HG02642 (cell line): ENCODE results near the gene GRAMD1A.

Experiments used
- ATAC-seq: cut with Tn5 transposase; IDR thresholded peaks from one replicate; pipeline ENCODE4 v1.9.1; 2021; ENCODE audit warnings: mild to moderate bottlenecking; ENCODE audit not compliant: unreplicated experiment, poor library complexity

The GRAMD1A gene

DNA sequence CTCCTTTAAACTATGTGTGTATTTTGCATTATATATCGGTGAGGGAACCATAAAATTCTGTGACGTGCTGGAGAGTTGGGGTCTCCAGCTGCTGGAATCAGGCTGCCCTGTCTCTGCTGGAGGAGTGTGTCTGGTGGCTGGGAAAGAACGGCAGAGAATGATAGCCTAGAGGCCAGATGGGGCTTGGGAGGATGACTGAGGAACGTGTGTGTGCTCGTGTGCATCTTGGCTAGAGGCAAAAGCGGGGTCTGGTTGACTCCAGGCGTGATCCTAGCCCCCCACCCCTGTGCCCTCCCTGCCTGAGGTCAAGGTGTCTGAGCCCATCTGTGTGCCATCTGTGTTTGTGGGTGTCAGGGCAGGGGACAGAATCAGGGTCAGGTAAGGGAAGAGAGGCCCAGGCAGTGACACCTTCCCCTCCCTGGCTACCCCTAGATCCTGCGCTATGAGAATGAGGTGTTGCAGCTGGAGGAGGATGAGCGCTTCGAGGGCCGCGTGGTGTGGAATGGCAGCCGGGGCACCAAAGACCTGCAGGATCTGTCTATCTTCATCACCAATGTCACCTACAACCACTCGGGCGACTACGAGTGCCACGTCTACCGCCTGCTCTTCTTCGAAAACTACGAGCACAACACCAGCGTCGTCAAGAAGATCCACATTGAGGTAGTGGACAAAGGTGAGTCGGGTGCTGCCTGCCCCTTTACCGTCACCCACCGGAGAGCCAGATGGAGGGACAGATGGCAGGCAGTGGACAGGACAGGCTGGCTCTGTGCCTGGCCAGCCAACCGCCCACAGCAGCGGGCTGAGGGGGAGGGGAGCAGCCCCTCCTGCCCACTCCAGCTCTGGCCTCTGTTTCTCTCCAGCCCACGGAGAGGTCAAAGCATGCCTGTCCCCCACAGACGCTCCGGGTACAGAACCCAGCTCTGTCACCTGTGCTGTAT lies 33.2 kb downstream of the GRAMD1A start:
- ATAC-seq = no peak

DNA sequence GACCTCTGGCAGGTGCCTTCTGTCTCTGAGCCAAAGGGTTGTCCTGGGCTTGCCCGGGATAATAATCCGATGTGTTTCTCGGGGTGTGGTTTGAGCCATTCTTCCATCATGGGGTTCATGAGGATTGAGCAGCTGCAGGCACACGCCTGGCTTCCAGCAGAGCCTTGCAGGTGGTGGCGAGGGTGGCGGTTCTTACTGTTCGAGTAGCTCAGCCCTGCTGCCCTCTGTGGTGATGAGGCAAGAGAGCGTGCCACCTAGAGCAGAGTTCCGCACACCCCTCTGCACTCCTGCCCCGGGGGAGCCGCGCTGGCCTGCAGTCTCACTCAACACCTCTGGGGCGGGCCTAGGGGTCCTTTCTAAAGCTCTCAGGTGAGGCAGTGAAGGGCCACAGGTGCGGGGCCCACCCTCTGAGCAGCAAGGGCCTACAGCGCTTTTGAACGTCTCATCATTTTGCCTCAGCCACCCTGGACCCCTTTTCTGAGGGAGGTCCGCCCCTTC lies 33.9 kb downstream of the GRAMD1A start:
- no peak for ATAC-seq

DNA sequence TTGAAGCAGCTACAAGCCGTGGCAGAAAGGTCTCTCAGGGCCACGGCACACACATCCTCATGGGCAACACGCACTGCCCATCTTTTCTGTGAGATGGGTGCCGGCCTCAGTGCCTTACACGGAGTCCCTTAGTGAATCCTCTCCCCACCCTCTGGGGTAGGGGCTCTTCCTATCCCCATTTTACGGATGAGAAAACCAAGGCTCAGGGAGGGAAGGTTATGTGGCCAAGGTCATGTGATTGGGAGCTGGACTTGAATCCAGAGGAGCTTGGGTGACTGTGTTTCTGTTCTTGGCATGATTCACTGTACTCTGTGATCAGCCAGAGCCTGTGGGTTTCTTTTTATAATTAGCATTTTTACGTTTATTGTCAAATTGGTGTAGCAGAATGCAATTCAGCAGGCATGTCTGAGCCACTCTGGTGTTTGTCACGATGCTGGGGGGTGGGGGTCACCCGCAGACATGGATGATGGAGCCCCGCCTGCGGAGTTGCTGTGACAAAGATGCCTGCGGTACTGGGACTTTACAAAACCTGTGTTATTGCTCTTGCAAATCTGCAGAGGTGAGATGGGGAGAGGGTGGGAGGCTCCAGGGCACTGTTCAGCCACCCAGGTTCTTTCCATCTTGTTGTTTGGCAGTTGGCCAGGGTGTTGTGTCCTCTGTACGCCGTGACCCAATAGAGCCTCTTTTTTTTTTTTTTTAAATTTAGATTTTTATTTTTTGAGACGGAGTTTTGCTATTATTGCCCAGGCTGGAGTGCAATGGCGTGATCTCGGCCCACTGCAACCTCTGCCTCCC lies 34.7 kb downstream of the GRAMD1A start:
- no peak for ATAC-seq

DNA sequence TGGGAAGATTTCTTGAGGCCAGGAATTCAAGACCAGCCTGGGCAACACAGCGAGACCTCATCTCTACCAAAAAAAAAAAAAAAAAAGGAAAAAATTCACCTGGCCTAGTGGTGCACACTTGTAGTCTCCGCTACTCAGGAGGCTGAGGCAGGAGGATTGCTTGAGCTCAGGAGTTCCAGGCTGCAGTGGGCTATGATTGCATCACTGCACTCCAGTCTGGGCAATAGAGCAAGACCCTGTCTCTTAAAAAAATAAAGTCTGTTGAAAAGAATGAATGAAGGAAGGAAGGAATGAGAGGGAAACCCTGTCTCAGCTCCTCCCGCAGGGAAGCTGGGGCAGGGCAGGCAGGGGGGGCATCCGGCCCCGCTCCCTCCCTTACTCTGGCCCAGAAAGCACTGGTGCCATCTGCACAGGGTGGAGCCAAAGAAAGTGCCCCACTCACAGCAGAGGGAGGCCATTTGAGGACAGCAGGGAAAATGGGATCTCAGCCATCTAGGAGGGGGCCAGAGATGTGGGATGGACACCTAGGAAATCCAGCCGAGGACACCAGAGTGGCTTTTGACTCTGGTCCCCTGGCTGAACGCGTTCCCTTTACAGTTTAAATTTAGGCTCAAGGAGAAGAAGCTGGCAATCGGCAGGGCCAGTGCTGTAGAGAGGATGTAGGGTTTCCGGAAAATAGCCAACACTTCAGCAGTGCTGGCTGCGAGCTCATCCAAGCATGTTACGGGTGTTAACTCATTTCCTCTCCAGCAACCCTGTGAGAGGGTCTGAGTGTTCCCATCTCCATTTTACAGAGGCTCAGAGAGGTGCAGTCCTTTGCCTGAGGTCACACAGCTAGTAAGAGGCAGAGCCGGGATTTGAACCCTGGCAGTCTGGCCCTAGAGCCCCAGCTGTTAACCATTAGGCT lies 37.8 kb downstream of the GRAMD1A start:
- ATAC-seq = no peak

DNA sequence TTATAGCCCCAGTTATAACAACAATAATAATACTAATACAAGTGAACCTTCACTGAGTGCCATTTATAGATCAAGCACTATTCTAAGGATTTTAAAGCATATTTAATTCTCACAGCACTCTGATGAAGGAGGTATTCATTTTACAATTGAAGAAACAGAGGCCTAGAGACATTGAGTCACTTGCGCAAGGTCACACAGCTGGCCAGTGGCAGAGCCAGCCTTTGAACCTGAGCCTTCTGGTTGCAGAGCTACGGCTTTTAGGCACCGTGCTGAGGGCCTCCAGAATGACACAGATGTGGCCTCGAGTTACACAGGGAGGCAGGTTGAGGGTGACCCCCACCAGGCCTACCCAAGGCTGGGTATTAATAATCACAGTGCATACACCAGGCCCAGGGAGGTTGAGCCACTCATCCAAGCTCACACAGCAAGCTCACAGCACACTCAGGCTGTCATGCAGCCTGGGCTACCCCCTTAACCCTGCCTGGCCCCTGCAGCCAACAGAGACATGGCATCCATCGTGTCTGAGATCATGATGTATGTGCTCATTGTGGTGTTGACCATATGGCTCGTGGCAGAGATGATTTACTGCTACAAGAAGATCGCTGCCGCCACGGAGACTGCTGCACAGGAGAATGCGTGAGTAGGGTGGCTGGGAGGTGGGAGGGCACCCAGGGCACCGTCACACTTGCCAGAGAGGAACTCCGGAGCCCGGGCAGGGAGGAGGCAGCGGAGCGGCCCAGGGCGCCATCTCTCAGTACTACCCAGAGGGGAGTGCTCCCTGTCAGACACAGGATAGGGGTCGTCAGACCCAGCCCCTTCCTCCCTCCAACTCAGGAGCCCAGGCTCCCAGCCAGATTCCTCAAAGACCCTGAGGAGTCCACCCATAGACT lies 38.7 kb downstream of the GRAMD1A start:
- ATAC-seq = no peak

DNA sequence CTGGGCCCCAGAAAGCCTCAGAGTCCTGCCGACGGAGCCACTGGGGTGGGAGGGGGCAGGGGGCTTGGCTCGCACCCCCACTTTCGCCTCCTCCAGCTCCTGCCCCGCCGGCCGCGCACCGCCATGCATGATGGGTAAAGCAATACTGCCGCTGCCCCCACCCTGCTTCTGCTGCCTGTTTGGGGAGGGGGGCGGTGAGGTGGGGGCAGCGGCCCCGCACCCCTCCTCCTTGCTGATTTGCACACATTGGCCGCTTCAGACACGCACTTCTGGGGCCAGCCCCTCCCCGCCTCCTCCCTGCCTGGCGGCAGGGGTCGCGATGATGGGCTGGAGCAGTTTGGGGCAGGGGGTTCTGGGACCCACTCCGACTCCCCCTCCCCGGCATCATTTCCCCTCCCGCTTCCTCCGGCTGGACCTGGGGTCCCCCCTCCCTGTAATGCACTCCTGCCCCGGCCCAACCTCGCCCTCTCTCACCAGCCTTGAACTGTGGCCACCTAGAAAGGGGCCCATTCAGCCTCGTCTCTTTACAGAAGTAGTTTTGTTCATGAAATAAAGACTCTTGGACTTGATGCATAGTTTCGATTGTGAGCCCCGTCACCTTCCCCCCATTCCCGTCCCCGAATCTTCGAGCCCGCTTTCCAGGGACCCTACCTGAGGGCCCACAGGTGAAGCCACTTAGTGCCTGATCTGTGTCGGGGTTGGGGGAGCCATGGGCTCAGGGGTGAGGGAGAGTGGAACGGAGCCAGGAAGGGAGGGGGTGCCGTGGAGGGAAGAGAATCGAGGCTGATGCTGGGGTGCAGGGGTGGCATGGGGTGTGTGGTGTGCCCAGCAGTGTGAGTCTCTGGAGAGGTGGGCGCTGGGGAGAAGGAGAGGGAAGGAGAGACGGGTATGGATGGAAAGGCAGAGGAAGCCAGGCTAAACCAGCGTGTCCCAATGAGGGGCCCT lies 40.0 kb downstream of the GRAMD1A start:
- no peak for ATAC-seq

DNA sequence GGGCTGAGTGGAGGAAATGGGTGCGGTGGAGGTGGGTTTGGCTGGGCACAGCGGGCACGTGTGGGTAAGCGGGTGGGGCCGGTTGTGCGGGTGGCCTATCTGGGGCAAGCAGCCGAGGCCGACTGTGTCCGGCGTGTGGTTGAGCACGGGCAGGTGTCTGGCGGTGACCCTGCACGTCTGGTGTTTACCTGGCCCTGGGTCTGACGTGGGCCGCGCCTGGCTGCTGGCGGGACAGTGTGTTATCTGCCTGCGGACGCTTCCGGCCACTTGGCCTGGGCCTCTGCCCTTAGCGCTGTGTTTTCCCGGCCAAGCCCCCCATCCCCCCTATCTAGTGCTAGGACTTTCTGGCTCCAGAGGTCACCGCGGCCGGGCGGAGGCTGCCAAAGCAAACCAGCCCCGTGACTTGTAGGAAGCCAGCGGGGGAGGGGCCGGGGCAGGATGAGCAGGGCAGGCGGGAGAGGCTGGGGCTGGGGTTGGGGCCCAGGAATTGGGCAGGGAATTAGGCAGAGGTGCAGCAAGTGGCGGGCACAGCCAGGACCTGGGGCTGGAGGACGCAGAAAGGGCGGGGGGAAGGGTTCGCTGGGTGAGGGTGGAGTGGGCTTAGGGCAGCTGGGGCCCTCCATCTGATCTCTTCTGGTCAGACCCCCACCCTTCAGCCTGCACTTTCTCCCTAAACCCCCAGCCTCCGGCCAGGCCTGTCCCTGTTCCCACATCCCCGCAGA lies 40.9 kb downstream of the GRAMD1A start:
- no peak for ATAC-seq

DNA sequence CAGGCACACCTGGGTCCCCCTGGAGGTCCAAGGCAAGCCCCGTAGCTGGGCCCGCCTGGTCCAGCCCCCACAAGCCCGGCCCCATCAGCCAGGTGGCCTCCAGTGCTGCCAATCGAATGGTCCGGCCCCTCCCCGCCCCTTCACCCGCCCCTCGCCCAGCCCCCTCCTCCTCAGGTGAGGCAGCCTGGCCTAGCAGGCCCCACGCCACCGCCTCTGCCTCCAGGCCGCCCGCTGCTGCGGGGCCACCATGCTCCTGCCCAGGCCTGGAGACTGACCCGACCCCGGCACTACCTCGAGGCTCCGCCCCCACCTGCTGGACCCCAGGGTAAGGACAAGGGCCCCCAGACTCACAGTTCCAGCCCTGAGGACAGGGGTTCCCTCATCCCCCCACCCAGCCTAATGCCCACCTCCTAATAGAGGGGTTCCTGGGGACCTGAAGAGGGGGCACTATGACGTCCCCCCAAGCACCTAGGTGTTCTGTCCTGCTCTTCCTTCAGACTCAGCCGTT lies 41.5 kb downstream of the GRAMD1A start, which contains the start of gene HPN:
HPN (plus strand) TSS at position 174 of the 508 bp plus-strand sequence. CDS start 786 bp downstream, outside the sequence.
- ATAC-seq = no peak

DNA sequence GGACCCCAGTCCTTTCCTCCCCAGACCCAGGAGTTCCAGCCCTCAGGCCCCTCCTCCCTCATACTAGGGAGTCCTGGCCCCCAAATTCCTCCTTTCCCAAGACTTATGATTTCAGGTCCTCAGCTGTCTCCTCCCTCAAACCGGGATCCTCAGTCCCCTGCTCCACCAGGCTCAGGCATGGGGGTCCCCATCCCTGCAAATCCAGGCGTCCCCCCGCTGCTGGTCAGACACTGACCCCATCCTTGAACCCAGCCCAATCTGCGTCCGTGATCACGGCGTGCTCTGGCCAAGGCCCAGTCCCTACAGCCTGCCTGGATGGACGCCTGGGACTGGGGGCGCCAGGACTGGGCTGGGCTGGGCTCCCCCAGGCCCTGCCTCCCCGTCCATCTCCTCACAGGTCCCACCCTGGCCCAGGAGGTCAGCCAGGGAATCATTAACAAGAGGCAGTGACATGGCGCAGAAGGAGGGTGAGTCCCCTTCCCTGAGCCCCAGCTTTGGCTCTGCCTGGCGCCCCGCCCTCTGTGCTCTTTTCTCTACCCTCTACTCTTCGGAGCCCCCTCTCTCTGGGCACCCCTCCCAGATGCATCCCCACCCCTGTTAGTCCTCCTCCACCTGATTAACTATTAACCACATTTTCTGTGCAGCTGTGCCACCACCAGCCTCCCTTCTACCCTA lies 42.1 kb downstream of the GRAMD1A start:
- no peak for ATAC-seq

DNA sequence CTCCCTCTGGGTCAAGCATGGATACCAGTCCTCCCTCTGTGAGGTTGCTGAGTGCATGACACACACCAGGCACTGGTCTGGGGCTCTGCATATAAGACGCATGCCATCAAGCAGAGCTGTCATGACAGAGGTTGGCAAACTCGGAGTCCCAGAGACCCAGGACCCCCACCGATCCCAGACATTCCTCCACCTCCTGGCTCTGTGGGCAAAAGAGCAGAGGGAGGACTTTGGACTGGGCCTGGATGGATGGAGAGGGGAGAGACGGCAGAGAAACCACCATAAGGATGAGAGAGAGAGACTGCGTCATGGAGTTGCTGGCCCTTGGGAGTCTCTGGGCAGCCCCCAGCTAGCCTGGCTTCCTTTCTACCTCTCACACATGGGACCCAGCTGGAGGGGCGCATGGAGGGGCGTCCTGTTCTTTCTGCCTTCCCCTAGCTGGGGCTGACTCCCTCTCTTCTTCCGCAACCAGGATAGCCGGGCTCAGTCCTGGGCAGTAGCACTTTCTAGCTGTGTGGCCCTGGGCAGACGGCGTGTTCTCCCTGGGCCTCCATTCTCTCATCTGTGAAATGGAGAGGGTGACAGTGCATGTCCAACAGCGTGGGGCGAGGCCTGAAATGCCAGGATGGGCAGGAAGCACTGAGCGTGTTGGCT lies 43.0 kb downstream of the GRAMD1A start:
- ATAC-seq = no peak

DNA sequence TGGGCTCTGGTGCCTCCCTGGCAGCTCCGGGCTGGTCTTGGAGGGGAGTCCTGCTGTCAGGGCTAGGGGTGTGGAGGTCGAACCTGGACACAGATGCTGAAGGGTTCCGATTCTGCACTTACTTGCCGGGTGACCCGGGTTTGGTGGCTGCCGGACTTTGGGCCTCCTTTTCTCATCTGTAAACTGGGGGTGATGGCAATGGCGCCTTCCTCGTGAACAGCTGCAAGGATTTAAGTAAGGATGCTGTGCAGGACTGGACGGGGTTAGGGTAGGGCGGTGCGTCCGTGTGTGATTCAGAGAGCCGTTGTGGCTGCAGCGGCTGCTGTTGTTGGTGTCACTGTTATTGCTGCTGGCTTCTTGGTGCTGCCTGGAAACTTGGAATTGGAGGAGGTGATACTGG lies 43.8 kb downstream of the GRAMD1A start:
- ATAC-seq = no peak

DNA sequence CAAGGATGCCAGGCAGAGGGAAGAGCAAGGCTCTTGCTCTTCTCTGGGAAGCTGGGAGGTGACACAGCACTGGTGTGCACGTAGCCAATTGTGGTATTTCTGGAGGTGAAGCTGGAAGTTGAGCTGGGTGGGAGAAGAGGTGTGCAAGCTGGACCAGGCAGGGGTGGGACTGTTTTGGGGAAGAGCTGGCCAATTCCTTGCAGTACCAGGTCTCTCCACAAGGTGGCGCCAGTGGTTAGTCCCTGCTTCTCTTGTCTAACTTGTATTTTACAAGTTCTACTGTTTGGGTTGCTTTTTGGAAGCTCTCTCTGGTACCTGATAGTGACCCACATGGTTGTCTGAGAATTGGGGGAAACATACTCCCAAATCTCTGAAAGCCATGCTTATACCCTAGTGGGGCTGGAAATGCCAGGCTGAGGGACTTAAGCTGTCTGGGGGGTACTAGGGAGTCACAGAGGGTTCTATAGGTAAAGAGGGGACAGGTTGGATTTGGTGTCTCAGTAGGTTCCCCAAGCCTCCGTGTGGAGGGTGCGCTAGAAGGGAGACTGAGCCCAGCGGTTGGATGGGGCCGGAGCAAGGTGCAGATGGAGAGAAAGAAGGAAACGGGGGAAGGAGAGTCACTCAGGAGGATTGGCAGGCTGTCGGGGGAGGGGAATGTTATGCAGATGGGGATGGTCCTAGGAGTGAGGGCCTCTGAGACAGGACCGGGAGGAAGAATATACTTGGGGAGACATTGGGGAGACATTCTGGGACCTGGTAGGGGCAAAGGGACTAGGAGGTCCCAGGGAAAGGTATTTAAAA lies 44.4 kb downstream of the GRAMD1A start:
- no peak for ATAC-seq

DNA sequence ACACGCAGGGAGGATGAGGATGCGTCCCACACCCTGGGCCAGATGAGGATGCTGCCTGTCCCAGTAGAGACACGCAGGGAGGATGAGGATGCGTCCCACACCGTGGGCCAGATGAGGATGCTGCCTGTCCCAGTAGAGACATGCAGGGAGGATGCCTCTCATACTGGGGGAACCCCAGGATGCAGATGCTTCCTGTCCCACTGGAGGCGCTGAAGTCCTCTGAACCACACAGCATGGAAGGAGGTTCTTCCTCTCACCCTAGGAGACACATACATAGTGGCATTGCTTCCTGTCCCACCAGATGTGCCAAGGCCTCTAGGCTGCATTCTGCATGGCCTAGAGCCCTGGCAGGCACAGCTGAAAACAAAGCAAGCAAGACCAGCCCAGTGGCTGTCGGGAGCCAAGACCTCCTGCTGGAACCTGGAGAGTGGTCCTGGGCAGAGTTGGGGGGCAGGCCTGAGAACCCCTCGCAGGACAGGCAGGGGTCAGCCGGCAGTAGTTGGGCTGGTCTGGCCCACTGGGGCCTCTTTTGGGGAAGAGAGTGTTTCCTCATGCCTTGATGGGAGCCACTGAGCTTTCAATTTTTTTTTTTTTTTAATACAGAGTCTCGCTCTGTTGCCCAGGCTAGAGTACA lies 45.7 kb downstream of the GRAMD1A start:
- ATAC-seq = peak; percentile 76

DNA sequence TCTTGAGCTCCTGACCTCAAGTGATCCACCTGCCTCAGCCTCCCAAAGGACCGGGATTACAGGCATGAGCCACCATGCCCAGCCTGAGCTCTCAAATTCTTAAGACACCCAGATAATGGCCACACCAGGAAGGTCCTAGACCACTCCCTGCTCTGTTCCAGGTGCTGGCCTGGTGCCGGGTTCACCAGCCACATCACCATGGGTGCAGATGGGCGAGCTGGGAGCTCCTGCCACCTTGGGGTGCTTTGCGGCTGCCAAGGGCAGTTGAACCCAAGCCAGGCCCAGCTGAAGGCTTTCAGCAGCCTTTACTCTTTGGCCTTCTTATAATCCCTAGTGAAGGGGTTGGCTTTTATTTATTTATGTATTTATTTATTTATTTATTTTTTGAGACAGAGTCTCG lies 46.3 kb downstream of the GRAMD1A start:
- ATAC-seq = no peak

DNA sequence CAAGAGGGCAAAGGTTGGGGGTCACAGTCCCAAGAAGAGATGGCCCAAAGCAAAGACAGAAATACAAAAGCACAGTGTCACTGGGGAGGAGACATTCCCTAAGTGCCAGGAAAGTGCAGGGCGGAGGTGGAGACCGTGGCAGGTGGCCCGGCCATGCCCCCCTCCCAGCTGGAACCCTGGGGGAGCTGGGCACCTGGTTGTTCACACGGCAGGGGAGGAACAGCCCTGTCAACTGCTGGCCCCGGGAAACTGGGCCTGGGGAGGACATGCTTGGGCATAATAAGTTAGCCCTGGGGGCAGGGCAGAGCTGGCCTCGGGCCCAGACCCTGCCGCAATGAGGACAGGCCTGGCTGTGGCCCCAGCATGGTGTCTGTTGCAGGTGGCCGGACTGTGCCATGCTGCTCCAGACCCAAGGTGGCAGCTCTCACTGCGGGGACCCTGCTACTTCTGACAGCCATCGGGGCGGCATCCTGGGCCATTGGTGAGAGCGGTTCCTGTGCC lies 48.8 kb downstream of the GRAMD1A start:
- ATAC-seq = no peak
